GM23338 (cell line): ENCODE measurements around the gene DIAPH3. TPM values are rescaled to one million over a fixed set of nuclear protein-coding genes. Genes with fewer than 3 reads are reported as not detected.

Experiments used
- ATAC-seq: fragments of 200-7000 bp; cut with Tn5 transposase; 3 replicates; pipeline ENCODE4 v1.9.1; 2020
- DNase-seq: peaks from one replicate; pipeline ENCODE4 v3.0.0-alpha.2; 2015; ENCODE audit warnings: low spot score
- H2AFZ ChIP-seq: fragments of 200-600 bp; sonication (generic); 2 replicates; pipeline ENCODE4 v1.8.0; 2016; ENCODE audit warnings: antibody characterized with exemption, mild to moderate bottlenecking, moderate library complexity
- H3F3A ChIP-seq: fragments of 200-600 bp; sonication (generic); replicated peaks from 2 replicates; pipeline ENCODE4 v1.8.0; 2017; ENCODE audit warnings: antibody characterized with exemption, mixed run types, low read depth
- H3K27ac ChIP-seq: fragments of 200-600 bp; sonication (generic); 2 replicates; pipeline ENCODE4 v1.6.1; 2016; ENCODE audit warnings: low read depth
- H3K27me3 ChIP-seq: fragments of 200-600 bp; sonication (generic); 2 replicates; pipeline ENCODE4 v1.8.0; 2016; ENCODE audit warnings: mild to moderate bottlenecking, mixed run types, moderate library complexity; ENCODE audit not compliant: insufficient read depth
- H3K36me3 ChIP-seq: fragments of 200-600 bp; sonication (generic); 2 replicates; pipeline ENCODE4 v1.8.0; 2016; ENCODE audit warnings: mild to moderate bottlenecking; ENCODE audit not compliant: insufficient read depth
- H3K4me1 ChIP-seq: fragments of 200-600 bp; sonication (generic); 2 replicates; pipeline ENCODE4 v1.8.0; 2016; ENCODE audit warnings: mild to moderate bottlenecking, moderate library complexity; ENCODE audit not compliant: insufficient read depth
- H3K4me2 ChIP-seq: fragments of 200-600 bp; sonication (generic); 2 replicates; pipeline ENCODE4 v1.7.1; 2017; ENCODE audit warnings: mixed run types
- H3K4me3 ChIP-seq: fragments of 200-600 bp; sonication (generic); 2 replicates; pipeline ENCODE4 v1.6.1; 2016; ENCODE audit warnings: mixed run types
- H3K79me2 ChIP-seq: fragments of 200-600 bp; sonication (generic); replicated peaks from 2 replicates; pipeline ENCODE4 v1.8.0; 2017; ENCODE audit warnings: mild to moderate bottlenecking; ENCODE audit not compliant: insufficient read depth
- H3K9me2 ChIP-seq: fragments of 200-600 bp; sonication (generic); 2 replicates; pipeline ENCODE4 v1.8.0; 2017; ENCODE audit not compliant: insufficient read depth
- H4K20me1 ChIP-seq: fragments of 200-600 bp; sonication (generic); replicated peaks from 2 replicates; pipeline ENCODE4 v1.8.0; 2017; ENCODE audit warnings: mild to moderate bottlenecking; ENCODE audit not compliant: insufficient read depth
- H3K27ac Mint-ChIP-seq: 2 replicates; pipeline ENCODE4 v1.8.0; 2020; ENCODE audit warnings: inconsistent platforms, mild to moderate bottlenecking, moderate library complexity, mixed read lengths
- H3K27me3 Mint-ChIP-seq: 3 replicates; pipeline ENCODE4 v1.8.0; 2022; ENCODE audit warnings: low read depth, mild to moderate bottlenecking, moderate library complexity, mixed read lengths, inconsistent platforms; ENCODE audit not compliant: insufficient read depth, poor library complexity
- H3K36me3 Mint-ChIP-seq: 3 replicates; pipeline ENCODE4 v1.8.0; 2021; ENCODE audit warnings: low read depth, mild to moderate bottlenecking, inconsistent platforms, moderate library complexity, mixed read lengths
- H3K4me1 Mint-ChIP-seq: 3 replicates; pipeline ENCODE4 v1.8.0; 2020; ENCODE audit warnings: mild to moderate bottlenecking, inconsistent platforms, mixed read lengths
- H3K4me3 Mint-ChIP-seq: 3 replicates; pipeline ENCODE4 v1.8.0; 2021; ENCODE audit warnings: moderate library complexity, mild to moderate bottlenecking, inconsistent platforms, mixed read lengths
- H3K9me3 Mint-ChIP-seq: 3 replicates; pipeline ENCODE4 v1.8.0; 2020; ENCODE audit warnings: moderate library complexity, mild to moderate bottlenecking, inconsistent platforms, mixed read lengths
- CREB1 ChIP-seq: fragments of 250-450 bp; sonication (Bioruptor Pico); IDR thresholded peaks from 2 replicates; pipeline ENCODE4 v1.5.0; 2020; ENCODE audit warnings: low read depth, mild to moderate bottlenecking, moderate library complexity
- EZH2 ChIP-seq: fragments of 200-600 bp; sonication (generic); IDR thresholded peaks from one replicate; pipeline ENCODE4 v1.8.0; 2017; ENCODE audit warnings: antibody characterized with exemption, mild to moderate bottlenecking, low read depth; ENCODE audit not compliant: unreplicated experiment
- EZH2phosphoT487 ChIP-seq: fragments of 200-600 bp; sonication (generic); IDR thresholded peaks from one replicate; pipeline ENCODE4 v1.8.1; 2018; ENCODE audit warnings: antibody characterized with exemption; ENCODE audit not compliant: unreplicated experiment
- JUNB ChIP-seq: IDR thresholded peaks from one replicate; pipeline ENCODE4 v1.6.1; 2016; ENCODE audit warnings: antibody characterized with exemption; ENCODE audit not compliant: unreplicated experiment
- NANOG ChIP-seq: IDR thresholded peaks from 2 replicates; pipeline ENCODE4 v1.6.1; 2016; ENCODE audit warnings: antibody characterized with exemption, borderline replicate concordance
- POLR2AphosphoS5 ChIP-seq: IDR thresholded peaks from 2 replicates; pipeline ENCODE4 v1.6.1; 2016; ENCODE audit warnings: antibody characterized with exemption, low read depth
- REST ChIP-seq: IDR thresholded peaks from one replicate; pipeline ENCODE4 v1.6.1; 2018; ENCODE audit warnings: antibody characterized with exemption; ENCODE audit not compliant: unreplicated experiment
- STAT1 ChIP-seq: IDR thresholded peaks from one replicate; pipeline ENCODE4 v1.6.1; 2016; ENCODE audit warnings: antibody characterized with exemption; ENCODE audit not compliant: unreplicated experiment
- ZNF114 ChIP-seq: fragments of 250-450 bp; sonication (Bioruptor Pico); IDR thresholded peaks from 2 replicates; pipeline ENCODE4 v1.5.0; 2020; ENCODE audit warnings: mild to moderate bottlenecking, moderate library complexity
- ZNF331 ChIP-seq: fragments of 250-450 bp; sonication (Bioruptor Pico); IDR thresholded peaks from 2 replicates; pipeline ENCODE4 v1.5.0; 2020; ENCODE audit warnings: low read depth, mild to moderate bottlenecking, moderate library complexity
- ZNF462 ChIP-seq: fragments of 250-450 bp; sonication (Bioruptor Pico); IDR thresholded peaks from 2 replicates; pipeline ENCODE4 v1.5.0; 2020; ENCODE audit warnings: mild to moderate bottlenecking, moderate library complexity
- polyA plus RNA-seq: library from polyadenylated mRNA; unstranded; fragments of >200 nt; fragmentation: Nextera tagmentation; extraction: Ambion mirVana; gene quantifications from 2 replicates; pipeline ENCODE4 v1.2.1, GENCODE V29; 2016
- total RNA-seq: library from RNA; depleted of rRNA; stranded (reverse); fragments of >200 nt; shearing (Covaris generic); gene quantifications from 2 replicates; pipeline ENCODE4 v1.2.3, GENCODE V29; 2014
- TF ChIP-seq, protein P1 (sequence below): IDR thresholded peaks from 2 replicates; pipeline ENCODE4 v1.6.1; 2016; ENCODE audit warnings: antibody characterized with exemption

DIAPH3 gene
- total and polyA plus RNA-seq, 2 experiments from 2014 or later = 23.4 to 30.2 TPM

GRCh38 chr13:60075850-60076249 is 87.9 kb downstream of the DIAPH3 start:
- DNase-seq = no peak
- Histone ChIP-seq H3K79me2 (no peaks in the 10 kb centered on the region), H3K9me2 (no peaks in the 10 kb centered on the region), H3K27ac (no peak overlapping the region), H3K4me3 (no peak overlapping the region), H3K4me1 (no peaks in the 10 kb centered on the region), H2AFZ (no peak overlapping the region), H3F3A (no peaks in the 10 kb centered on the region), H3K4me2 (no peak overlapping the region), H3K36me3 (no peaks in the 10 kb centered on the region), H4K20me1 (no peaks in the 10 kb centered on the region), H3K27me3 (no peaks in the 10 kb centered on the region)
- Mint-ChIP-seq H3K27ac (no peak overlapping the region), H3K4me3 (no peak overlapping the region), H3K9me3 (no peaks in the 10 kb centered on the region), H3K4me1 (no peaks in the 10 kb centered on the region), H3K27me3 (no peaks in the 10 kb centered on the region), H3K36me3 (peaks cover 3% of the 10 kb centered on the region; the same call in 2 of the 3 replicates)
- ATAC-seq = no peak
- TF ChIP-seq ZNF462 (CRISPR knock-in tag) = no peak
- TF ChIP-seq EZH2phosphoT487 = no peak
- TF ChIP-seq CREB1 (CRISPR knock-in tag) = no peak
- TF ChIP-seq, protein P1, sequence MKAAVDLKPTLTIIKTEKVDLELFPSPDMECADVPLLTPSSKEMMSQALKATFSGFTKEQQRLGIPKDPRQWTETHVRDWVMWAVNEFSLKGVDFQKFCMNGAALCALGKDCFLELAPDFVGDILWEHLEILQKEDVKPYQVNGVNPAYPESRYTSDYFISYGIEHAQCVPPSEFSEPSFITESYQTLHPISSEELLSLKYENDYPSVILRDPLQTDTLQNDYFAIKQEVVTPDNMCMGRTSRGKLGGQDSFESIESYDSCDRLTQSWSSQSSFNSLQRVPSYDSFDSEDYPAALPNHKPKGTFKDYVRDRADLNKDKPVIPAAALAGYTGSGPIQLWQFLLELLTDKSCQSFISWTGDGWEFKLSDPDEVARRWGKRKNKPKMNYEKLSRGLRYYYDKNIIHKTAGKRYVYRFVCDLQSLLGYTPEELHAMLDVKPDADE = no peak
- TF ChIP-seq JUNB = no peak
- no peak for TF ChIP-seq NANOG
- TF ChIP-seq STAT1 = no peak
- TF ChIP-seq ZNF114 (CRISPR knock-in tag) = no peak
- no peak for TF ChIP-seq EZH2
- TF ChIP-seq ZNF331 = no peak
- TF ChIP-seq REST = no peak
- TF ChIP-seq POLR2AphosphoS5 = no peak
